Hematopoietic multipotent progenitor cell treated with erythropoietin and hydrocortisone succinate and interleukin-3 and kit ligand, for 6 days (in vitro differentiated cells): ENCODE results near the gene OR52B2.
"Not testable (repeated sequence)": the region's sequence is repeated elsewhere in the genome, so short reads cannot be mapped to it uniquely, and the experiment has no call there.

Experiments
- DNase-seq: peaks from one replicate; pipeline ENCODE4 v3.0.0-alpha.2; 2015

Gene OR52B2

DNA sequence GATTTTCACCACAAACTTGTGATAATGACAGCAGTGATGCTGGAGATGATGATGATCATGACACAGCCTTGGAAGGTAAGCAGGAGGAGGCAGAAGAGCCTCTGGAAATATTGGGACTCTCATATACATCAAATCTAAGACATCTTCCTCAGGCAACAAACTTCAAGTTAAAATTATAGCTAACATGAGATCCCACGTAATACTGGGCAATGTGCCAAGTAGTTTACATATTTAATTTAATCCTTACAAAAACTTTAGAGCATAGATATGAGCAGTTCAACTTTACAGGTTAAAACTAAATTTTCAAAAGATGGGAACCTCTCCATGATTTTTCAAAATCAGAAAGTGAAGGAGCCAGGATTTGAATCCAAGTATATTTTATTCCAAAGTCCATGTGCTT, 19.0 kb downstream of the OR52B2 start:
- DNase-seq, result peak; percentile 9

DNA sequence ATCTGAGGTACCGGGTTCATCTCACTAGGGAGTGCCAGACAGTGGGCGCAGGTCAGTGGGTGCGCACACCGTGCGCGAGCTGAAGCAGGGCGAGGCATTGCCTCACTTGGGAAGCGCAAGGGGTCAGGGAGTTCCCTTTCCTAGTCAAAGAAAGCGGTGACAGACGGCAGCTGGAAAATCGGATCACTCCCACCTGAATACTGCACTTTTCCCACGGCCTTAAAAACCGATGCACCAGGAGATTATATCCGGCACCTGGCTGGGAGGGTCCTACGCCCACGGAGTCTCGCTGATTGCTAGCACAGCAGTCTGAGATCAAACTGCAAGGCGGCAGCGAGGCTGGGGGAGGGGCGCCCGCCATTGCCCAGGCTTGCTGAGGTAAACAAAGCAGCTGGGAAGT, 26.4 kb downstream of the OR52B2 start:
- DNase-seq, result not testable (repeated sequence)

- DNase-seq, result no peak
These were observed 27.2 kb downstream of the OR52B2 start for GRCh38 chr11:6142936-6143335.

DNA sequence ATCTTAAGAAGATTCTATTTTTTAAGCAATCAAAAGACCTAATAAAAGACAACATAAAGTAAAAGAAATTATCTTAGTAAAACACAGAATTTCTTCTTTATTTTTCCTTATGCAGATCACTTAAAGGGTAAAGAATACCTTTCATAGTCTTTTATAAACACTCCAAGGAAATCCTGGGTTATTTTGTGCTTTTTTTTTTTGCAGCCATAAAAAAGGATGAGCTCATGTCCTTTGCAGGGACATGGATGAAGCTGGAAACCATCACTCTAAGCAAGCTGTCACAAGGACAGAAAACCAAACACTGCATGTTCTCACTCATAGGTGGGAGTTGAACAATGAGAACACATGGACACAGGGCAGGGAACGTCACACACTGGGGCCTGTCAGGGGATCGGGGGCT, 34.2 kb downstream of the OR52B2 start:
- DNase-seq, result not testable (repeated sequence)

GRCh38 chr11:6132431-6132830, 37.7 kb downstream of the OR52B2 start:
- no peak for DNase-seq

DNA sequence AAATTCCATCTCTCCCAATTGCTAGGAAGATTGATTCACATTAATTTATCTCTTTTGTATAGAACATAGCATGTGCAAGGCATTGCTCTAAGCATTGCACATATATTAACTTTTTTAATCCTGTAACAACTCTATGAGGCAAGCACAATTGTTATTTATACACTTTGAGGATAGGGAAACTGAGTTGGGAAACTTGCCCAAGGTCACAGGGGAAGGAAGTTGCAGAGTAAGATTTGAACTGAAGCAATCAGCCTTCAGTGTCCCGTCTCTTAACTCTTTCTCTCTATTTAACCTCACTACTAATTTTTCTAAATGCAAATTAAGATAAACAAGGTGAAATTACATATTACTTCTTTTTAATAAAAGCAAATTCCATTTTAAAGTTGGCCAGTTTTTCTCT, 40.5 kb downstream of the OR52B2 start:
- DNase-seq, result peak; percentile 29

DNA sequence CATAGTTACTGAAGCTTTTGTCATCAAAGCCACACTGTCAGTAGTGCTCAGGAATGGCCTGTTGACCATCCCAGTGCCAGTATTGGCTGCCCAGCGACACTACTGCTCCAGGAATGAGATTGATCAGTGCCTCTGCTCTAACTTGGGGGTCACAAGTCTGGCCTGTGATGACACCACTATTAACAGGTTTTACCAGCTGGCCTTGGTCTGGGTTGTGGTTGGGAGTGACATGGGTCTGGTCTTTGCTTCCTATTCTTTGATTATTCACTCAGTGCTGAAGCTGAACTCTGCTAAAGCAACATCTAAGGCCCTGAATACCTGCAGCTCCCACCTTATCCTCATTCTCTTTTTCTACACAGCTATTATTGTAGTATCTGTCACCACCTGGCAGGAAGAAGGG, 41.1 kb downstream of the OR52B2 start:
- DNase-seq, result no peak

GRCh38 chr11:6127881-6128280, 42.2 kb downstream of the OR52B2 start:
- DNase-seq, result peak; percentile 58

DNA sequence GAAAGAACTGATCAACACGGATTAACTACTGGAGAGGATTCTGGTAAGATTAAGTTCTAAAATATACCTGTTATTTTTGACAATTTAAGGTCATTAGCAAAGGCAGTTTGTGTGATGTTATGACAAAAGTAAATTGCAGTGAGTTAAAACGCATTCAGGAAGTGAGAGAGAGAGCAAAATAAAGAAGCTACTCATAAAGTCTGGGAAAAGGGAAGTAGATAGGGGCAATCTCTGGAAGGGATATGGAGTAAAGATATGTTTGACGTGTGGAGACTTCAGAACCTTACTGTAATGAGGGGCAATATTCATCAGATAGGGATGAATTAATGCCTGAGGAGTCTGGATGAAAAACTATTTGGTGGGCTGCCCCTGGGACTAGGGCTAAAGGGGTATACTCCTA, 45.9 kb downstream of the OR52B2 start:
- no peak for DNase-seq
